ENCODE measurements around the gene CACNA1I.

CACNA1I gene

DNA sequence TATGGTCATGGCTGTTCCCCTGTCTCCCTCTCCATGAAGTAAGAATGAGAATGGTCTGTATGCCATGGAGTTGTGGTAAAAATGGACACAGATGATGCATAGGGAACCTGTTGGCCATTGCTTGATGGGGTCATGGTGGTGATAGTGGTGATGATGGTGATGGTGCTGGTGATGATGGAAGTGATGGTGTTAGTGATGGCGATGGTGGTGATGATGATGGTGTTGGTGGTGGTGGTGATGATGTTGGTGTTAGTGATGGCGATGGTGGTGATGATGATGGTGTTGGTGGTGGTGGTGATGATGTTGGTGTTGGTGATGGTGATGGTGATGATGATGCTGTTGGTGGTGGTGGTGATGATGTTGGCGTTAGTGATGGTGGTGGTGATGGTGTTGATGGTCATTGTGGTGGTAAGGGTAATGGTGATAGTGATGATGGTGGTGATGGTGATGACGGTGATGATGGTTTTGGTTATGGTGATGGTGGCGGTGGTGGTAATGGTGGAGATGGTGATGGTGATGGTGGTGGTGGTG, 5.1 kb upstream of the CACNA1I start:
- no peak for DNase-seq (ENCODE audit: low spot score)
- Histone ChIP-seq H3K4me1 (ENCODE audit: insufficient read depth, poor library complexity, severe bottlenecking) (peaks cover 4% of the 10 kb centered on the region), H3K27me3 (ENCODE audit: insufficient read depth, poor library complexity, severe bottlenecking) (no peaks in the 10 kb centered on the region), H3K9me3 (ENCODE audit: severe bottlenecking) (no peaks in the 10 kb centered on the region), H3K27ac (ENCODE audit: poor library complexity, severe bottlenecking) (no peak overlapping the region), H3K36me3 (ENCODE audit: low read depth) (no peaks in the 10 kb centered on the region), H3K4me3 (ENCODE audit: severe bottlenecking) (no peak overlapping the region)
- ATAC-seq (ENCODE audit: low read depth), result no peak
- TF ChIP-seq, protein P1, sequence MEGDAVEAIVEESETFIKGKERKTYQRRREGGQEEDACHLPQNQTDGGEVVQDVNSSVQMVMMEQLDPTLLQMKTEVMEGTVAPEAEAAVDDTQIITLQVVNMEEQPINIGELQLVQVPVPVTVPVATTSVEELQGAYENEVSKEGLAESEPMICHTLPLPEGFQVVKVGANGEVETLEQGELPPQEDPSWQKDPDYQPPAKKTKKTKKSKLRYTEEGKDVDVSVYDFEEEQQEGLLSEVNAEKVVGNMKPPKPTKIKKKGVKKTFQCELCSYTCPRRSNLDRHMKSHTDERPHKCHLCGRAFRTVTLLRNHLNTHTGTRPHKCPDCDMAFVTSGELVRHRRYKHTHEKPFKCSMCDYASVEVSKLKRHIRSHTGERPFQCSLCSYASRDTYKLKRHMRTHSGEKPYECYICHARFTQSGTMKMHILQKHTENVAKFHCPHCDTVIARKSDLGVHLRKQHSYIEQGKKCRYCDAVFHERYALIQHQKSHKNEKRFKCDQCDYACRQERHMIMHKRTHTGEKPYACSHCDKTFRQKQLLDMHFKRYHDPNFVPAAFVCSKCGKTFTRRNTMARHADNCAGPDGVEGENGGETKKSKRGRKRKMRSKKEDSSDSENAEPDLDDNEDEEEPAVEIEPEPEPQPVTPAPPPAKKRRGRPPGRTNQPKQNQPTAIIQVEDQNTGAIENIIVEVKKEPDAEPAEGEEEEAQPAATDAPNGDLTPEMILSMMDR (IDR thresholded peaks at IDR 0.05; ENCODE audit: poor library complexity, severe bottlenecking), result no peak

DNA sequence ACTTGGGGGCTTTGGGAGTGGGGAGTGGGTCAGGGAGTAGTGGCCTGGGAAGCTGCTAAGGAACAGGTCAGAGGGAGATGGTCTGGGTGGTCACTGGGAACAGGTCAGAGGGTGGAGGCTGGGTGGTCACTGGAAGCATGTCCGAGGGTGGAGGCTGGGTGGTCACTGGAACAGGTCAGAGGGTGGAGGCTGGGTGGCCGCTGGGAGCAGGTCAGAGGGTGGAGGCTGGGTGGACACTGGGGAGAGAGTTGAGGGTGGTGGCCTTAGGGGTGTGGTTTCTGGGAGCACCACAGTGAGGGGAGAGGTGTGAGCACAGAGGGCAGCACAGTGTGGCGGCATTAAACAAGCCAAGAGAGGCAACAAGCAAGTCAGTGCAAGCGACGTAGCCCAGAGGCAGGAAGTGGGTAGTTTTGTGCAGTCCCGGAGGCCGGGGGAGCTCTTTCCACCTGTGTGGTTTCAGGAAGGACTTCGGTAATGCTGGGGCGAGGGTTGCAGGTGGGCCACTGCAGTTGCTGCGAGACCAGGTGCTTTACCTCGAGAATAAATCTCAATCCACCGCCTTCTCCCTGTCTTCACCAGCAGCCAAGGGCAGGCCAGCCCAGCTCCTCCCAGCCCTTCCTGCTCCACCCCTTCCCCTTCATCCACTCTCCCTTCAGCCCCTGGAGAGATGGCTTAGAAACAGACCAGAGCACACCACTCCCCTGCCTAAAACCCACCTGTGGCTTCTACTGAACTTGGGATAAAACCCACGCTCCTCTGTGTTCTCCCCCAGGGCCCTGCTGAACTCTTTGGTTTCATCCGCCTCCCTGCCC, 3.2 kb upstream of the CACNA1I start:
- no peaks in the 10 kb centered on the region for H3K9me3 ChIP-seq (ENCODE audit: severe bottlenecking)
- TF ChIP-seq, protein P1 (IDR thresholded peaks at IDR 0.05; ENCODE audit: poor library complexity, severe bottlenecking), result no peak
- no peaks in the 10 kb centered on the region for H3K27me3 ChIP-seq (ENCODE audit: insufficient read depth, poor library complexity, severe bottlenecking)
- no peaks in the 10 kb centered on the region for H3K36me3 ChIP-seq (ENCODE audit: low read depth)
- DNase-seq (ENCODE audit: low spot score), result no peak
- peak; percentile 80 for ATAC-seq (ENCODE audit: low read depth)
- peaks cover 4% of the 10 kb centered on the region for H3K4me1 ChIP-seq (ENCODE audit: insufficient read depth, poor library complexity, severe bottlenecking)
- no peak overlapping the region for H3K27ac ChIP-seq (ENCODE audit: poor library complexity, severe bottlenecking)
- no peak overlapping the region for H3K4me3 ChIP-seq (ENCODE audit: severe bottlenecking)

DNA sequence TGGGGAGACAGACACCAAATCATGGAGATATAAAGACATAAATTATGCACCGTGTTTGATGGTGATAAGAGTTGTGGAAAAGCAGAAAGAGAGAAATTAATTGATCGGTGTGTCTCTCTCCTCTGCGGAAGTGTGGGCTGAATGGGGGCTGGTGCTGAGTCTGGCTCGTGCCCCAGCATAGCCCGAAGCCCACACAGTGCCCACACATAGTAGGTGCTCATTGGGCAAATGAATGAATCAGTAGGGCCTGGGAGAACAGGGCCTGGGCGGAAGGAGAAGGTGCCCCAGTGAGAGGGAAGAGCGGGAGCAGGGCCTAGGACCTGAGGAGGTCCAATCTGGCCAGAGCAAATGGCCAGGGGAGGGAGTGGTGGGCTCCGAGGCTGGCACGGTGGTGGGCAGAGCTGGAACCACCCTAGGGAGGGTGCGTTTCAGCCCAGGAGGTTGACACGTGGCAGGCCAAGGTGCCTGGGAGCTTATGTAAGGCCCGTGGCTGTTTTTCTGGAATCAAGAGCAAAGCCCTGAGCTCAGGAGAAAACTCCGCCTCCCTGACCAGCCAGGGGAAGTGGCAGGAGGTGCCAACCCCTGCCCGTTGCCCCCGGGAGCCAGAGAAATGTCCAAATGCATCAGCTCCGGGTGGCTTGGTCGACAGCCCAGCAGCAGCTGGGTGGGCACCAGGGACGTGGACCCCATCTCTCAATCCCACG, 2.1 kb upstream of the CACNA1I start:
- peaks cover 4% of the 10 kb centered on the region for H3K4me1 ChIP-seq (ENCODE audit: insufficient read depth, poor library complexity, severe bottlenecking)
- no peak for DNase-seq (ENCODE audit: low spot score)
- no peaks in the 10 kb centered on the region for H3K36me3 ChIP-seq (ENCODE audit: low read depth)
- H3K4me3 ChIP-seq (ENCODE audit: severe bottlenecking), result no peak overlapping the region
- H3K27ac ChIP-seq (ENCODE audit: poor library complexity, severe bottlenecking), result no peak overlapping the region
- no peak for ATAC-seq (ENCODE audit: low read depth)
- TF ChIP-seq, protein P1 (IDR thresholded peaks at IDR 0.05; ENCODE audit: poor library complexity, severe bottlenecking), result no peak
- H3K27me3 ChIP-seq (ENCODE audit: insufficient read depth, poor library complexity, severe bottlenecking), result no peaks in the 10 kb centered on the region
- H3K9me3 ChIP-seq (ENCODE audit: severe bottlenecking), result no peaks in the 10 kb centered on the region

DNA sequence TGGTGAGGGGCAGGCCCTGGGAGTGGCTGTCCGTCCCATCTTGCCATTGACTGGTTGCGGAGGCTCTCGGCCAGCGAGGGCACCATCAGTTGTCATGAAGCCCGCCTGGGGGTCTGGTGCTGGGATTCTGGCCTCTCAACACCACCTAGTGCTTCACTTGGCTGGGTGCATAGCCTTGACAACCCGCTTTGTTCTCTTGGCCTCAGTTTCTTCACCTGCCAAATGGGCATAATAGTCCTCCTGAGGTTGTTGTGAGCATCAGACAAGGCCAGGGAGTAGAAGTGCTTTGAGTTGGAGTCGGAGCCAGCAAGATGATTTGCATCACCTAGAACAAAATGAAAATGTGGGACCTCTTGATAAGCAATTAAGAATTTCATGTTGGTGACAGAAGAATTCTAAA, 1.5 kb upstream of the CACNA1I start:
- H3K27me3 ChIP-seq (ENCODE audit: insufficient read depth, poor library complexity, severe bottlenecking), result no peaks in the 10 kb centered on the region
- H3K9me3 ChIP-seq (ENCODE audit: severe bottlenecking), result no peaks in the 10 kb centered on the region
- peaks cover 4% of the 10 kb centered on the region for H3K4me1 ChIP-seq (ENCODE audit: insufficient read depth, poor library complexity, severe bottlenecking)
- no peak for ATAC-seq (ENCODE audit: low read depth)
- H3K27ac ChIP-seq (ENCODE audit: poor library complexity, severe bottlenecking), result no peak overlapping the region
- DNase-seq (ENCODE audit: low spot score), result no peak
- H3K36me3 ChIP-seq (ENCODE audit: low read depth), result no peaks in the 10 kb centered on the region
- H3K4me3 ChIP-seq (ENCODE audit: severe bottlenecking), result no peak overlapping the region
- TF ChIP-seq, protein P1 (IDR thresholded peaks at IDR 0.05; ENCODE audit: poor library complexity, severe bottlenecking), result no peak

Measured in RWPE2 (cell line).